ENCODE measurements around the gene ZNF512. TPM values are rescaled to one million over a fixed set of nuclear protein-coding genes. Genes with fewer than 3 reads are reported as not detected.
A peak's percentile ranks its signal among the peaks of the same experiment; 100 is the strongest.

The ZNF512 gene
- polyA plus RNA-seq, 2 of the 4 experiments (the other 2 are of a cell fraction): 25.3 to 55.4 TPM

- TF ChIP-seq JUNB (IDR thresholded peaks at IDR 0.05): 0 out of 2 replicates have a peak, but pooled peaks have one; percentile 23
- no peak; the same call in 1 of the 2 replicates for TF ChIP-seq FOSL2 (IDR thresholded peaks at IDR 0.05)
- TF ChIP-seq FOSL2 (CRISPR knock-in tag; IDR thresholded peaks at IDR 0.05): peak; percentile 57
- no peak for TF ChIP-seq HDAC2 (IDR thresholded peaks at IDR 0.05)
- Histone ChIP-seq H3K4me2 (peak overlapping the region; percentile 86), H3K27ac (peak overlapping the region; percentile 87 to 93), H3K4me1 (peaks cover 14% of the 10 kb centered on the region), H3K4me3 (peak overlapping the region; percentile 80), H3K9me3 (no peaks in the 10 kb centered on the region)
- CTCF ChIA-PET: interaction anchor here (0.8 to 1.9 kb wide), 8 partner anchors 8 to 275 kb away, joined by 3 to 8 read pairs (median 3); partner anchors contain the start of gene IFT172
- ATAC-seq (peak; percentile 66 to 68), DNase-seq (ENCODE audit: low read depth in 1 of 2, low spot score in 1 of 2) (peak; percentile 25 to 50), FAIRE-seq (no peak)
- POLR2A ChIA-PET: interaction anchor here (0.8 to 2.1 kb wide), 6 partner anchors 13 to 218 kb away, joined by 3 to 11 read pairs (median 4); partner anchors contain the start of genes NRBP1, PPM1G, SLC4A1AP and SUPT7L
- under 1% methylated on average over 14 of the region's 21 CpGs for WGBS (ENCODE audit: missing lambda C conversion rate)
These were observed 45.3 kb downstream of the ZNF512 start for GRCh38 chr2:27627963-27628766.

GRCh38 chr2:27628767-27629709, 46.2 kb downstream of the ZNF512 start, which contains the start of the genes CCDC121 and GPN1:
Gene CCDC121 (minus strand): TSS chr2:27629012. CDS start chr2:27627799, 1,213 bp downstream.
Gene GPN1 (plus strand): TSS chr2:27629050. CDS start chr2:27629059, 9 bp downstream.
- ChIA-PET CTCF (interaction anchor here (0.6 to 1.9 kb wide), 8 partner anchors 17 to 522 kb away, joined by 3 to 8 read pairs (median 3); partner anchors contain the start of gene IFT172), POLR2A (interaction anchor here (0.5 to 2.1 kb wide), 7 partner anchors 12 to 225 kb away, joined by 3 to 11 read pairs (median 4); partner anchors contain the start of genes NRBP1, PPM1G, SLC4A1AP and SUPT7L)
- no peaks in the 10 kb centered on the region for H3K9me3 ChIP-seq
- peak within 1 kb of the TSS; percentile 86 for H3K4me2 ChIP-seq
- DNase-seq (ENCODE audit: low read depth in 1 of 2, low spot score in 1 of 2) (peak; percentile 87 to 91), ATAC-seq (peak; percentile 92 to 98), FAIRE-seq (no peak)
- H3K27ac ChIP-seq: peak within 1 kb of the TSS; percentile 87 to 93
- peak within 1 kb of the TSS; percentile 80 for H3K4me3 ChIP-seq
- WGBS (ENCODE audit: missing lambda C conversion rate): 2% methylated on average over 44 of the region's 44 CpGs
- peaks cover 14% of the 10 kb centered on the region for H3K4me1 ChIP-seq
- peak; percentile 99 for TF ChIP-seq POLR2A (IDR thresholded peaks at IDR 0.05; ENCODE audit: low read length)
- TF ChIP-seq EP300 (IDR thresholded peaks at IDR 0.05): no peak
- TF ChIP-seq PBX3 (IDR thresholded peaks at IDR 0.05): peak; percentile 66; the same call in 1 of the 2 replicates
- peak; percentile 58 to 96; a peak in 4 of 5 replicates for TF ChIP-seq JUN (IDR thresholded peaks at IDR 0.05)
- TF ChIP-seq SMC3 (IDR thresholded peaks at IDR 0.05): peak; percentile 16; the same call in 1 of the 3 replicates
- no peak for TF ChIP-seq CTCF (IDR thresholded peaks at IDR 0.05)
- no peak for TF ChIP-seq ATOH8 (CRISPR knock-in tag; IDR thresholded peaks at IDR 0.05; ENCODE audit: low read depth)
- TF ChIP-seq MYC (IDR thresholded peaks at IDR 0.05; ENCODE audit: borderline replicate concordance, low read length): peak; percentile 90
- TF ChIP-seq SREBF2 (IDR thresholded peaks at IDR 0.05): no peak
- TF ChIP-seq NR3C1 (IDR thresholded peaks at IDR 0.05): no peak
- TF ChIP-seq RAD21 (conservative IDR thresholded peaks at IDR 0.05 in 1 of 2, IDR thresholded peaks at IDR 0.05 in 1 of 2): no peak
- TF ChIP-seq EHF (CRISPR knock-in tag; IDR thresholded peaks at IDR 0.05): no peak
- peak; percentile 71; the same call in 1 of the 2 replicates for TF ChIP-seq E2F6 (IDR thresholded peaks at IDR 0.05; ENCODE audit: borderline replicate concordance, low read depth)
- peak; percentile 90 for TF ChIP-seq MAX (IDR thresholded peaks at IDR 0.05)
- peak; percentile 89 for TF ChIP-seq BCL3 (IDR thresholded peaks at IDR 0.05)
- peak; percentile 92 for TF ChIP-seq KDM5A (IDR thresholded peaks at IDR 0.05)
- TF ChIP-seq POLR2AphosphoS2 (conservative IDR thresholded peaks at IDR 0.05; ENCODE audit: low read length): no peak
- TF ChIP-seq MAFK (IDR thresholded peaks at IDR 0.05; ENCODE audit: partially characterized antibody): no peak
- no peak for TF ChIP-seq RNF2 (IDR thresholded peaks at IDR 0.05; ENCODE audit: borderline replicate concordance, low read depth)
- TF ChIP-seq RFX5 (IDR thresholded peaks at IDR 0.05): no peak; the same call in 1 of the 2 replicates
- TF ChIP-seq PHF8 (IDR thresholded peaks at IDR 0.05; ENCODE audit: borderline replicate concordance, low read depth): peak; percentile 98
- TF ChIP-seq RARB (CRISPR knock-in tag; IDR thresholded peaks at IDR 0.05): no peak
- no peak for TF ChIP-seq ZNF302 (CRISPR knock-in tag; IDR thresholded peaks at IDR 0.05)
- no peak for TF ChIP-seq FOSL2 (IDR thresholded peaks at IDR 0.05)
- TF ChIP-seq FOSL2 (CRISPR knock-in tag; IDR thresholded peaks at IDR 0.05): peak; percentile 79
- TF ChIP-seq JUNB (IDR thresholded peaks at IDR 0.05): no peak
- TF ChIP-seq NPAS2 (CRISPR knock-in tag; IDR thresholded peaks at IDR 0.05; ENCODE audit: borderline replicate concordance): no peak
